22Rv1 (cell line): ENCODE measurements around the gene APOF.

Source experiments
- ZFX ChIP-seq: fragments of 450-650 bp; IDR thresholded peaks from 2 replicates; pipeline ENCODE4 v1.6.1; 2017; ENCODE audit warnings: antibody characterized with exemption, borderline replicate concordance
- TF ChIP-seq, protein P1 (sequence below): fragments of 450-650 bp; IDR thresholded peaks from 2 replicates; pipeline ENCODE4 v1.5.1; 2017; ENCODE audit warnings: mild to moderate bottlenecking

DNA sequence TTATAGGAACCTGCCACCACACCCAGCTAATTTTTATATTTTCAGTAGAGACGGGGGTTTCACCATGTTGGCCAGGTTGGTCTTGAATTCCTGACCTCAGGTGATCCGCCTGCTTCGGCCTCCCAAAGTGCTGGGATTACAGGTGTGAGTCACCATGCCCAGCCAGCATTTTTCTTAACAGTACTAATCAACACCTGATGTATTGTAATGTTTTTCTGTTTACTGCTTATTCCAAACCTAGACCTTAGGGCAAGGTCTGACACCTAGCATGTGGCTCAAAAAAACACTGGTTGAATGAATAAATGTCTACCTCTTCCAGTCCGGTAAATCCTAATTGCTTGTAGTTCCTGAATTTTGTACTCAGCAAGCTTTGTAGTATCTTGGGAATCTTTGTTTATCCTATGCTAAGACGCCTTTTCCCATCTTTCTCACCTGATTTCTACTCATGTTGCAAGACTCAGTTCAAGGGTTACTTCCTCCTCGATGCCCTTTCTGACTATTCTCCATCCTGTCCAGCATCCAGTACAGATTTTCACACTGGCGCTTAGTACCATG, 31.6 kb downstream of the APOF start:
- TF ChIP-seq, protein P1, sequence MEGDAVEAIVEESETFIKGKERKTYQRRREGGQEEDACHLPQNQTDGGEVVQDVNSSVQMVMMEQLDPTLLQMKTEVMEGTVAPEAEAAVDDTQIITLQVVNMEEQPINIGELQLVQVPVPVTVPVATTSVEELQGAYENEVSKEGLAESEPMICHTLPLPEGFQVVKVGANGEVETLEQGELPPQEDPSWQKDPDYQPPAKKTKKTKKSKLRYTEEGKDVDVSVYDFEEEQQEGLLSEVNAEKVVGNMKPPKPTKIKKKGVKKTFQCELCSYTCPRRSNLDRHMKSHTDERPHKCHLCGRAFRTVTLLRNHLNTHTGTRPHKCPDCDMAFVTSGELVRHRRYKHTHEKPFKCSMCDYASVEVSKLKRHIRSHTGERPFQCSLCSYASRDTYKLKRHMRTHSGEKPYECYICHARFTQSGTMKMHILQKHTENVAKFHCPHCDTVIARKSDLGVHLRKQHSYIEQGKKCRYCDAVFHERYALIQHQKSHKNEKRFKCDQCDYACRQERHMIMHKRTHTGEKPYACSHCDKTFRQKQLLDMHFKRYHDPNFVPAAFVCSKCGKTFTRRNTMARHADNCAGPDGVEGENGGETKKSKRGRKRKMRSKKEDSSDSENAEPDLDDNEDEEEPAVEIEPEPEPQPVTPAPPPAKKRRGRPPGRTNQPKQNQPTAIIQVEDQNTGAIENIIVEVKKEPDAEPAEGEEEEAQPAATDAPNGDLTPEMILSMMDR = no peak
- TF ChIP-seq ZFX = no peak
